AG09319 (cell line): Measurements from ENCODE around the gene EFNB3.

Experiments used
- DNase-seq: peaks from one replicate; pipeline ENCODE4 v3.0.0-alpha.2; 2010; ENCODE audit warnings: low read depth; ENCODE audit errors: extremely low read depth
- CTCF ChIP-seq: IDR thresholded peaks from 2 replicates; pipeline ENCODE4 v1.5.1; 2011; ENCODE audit warnings: low read depth, mild to moderate bottlenecking, inconsistent platforms, low read length, moderate library complexity

Gene EFNB3

GRCh38 chr17:7687072-7687907 is 17.7 kb upstream of the EFNB3 start, which contains the start of gene TP53:
TP53 (minus strand) TSS chr17:7687490; CDS start chr17:7676594, 10,896 bp downstream.
- peak; percentile 84 for DNase-seq
- peak; percentile 6; the same call in 1 of the 2 replicates for TF ChIP-seq CTCF

GRCh38 chr17:7687908-7688807 is 16.8 kb upstream of the EFNB3 start, which contains the start of gene WRAP53:
WRAP53 (plus strand) TSS chr17:7688477; CDS start chr17:7688649, 172 bp downstream.
- no peak; the same call in none of the 2 replicates for TF ChIP-seq CTCF
- DNase-seq = peak; percentile 98

GRCh38 chr17:7688808-7689316 is 16.1 kb upstream of the EFNB3 start:
- DNase-seq = no peak
- TF ChIP-seq CTCF = no peak

- no peak for DNase-seq
- no peak for TF ChIP-seq CTCF
These were observed 9.4 kb upstream of the EFNB3 start for GRCh38 chr17:7695586-7695985.

- no peak for TF ChIP-seq CTCF
- no peak for DNase-seq
These were observed 7.0 kb upstream of the EFNB3 start for GRCh38 chr17:7697828-7698588.

GRCh38 chr17:7700510-7700909 is 4.5 kb upstream of the EFNB3 start:
- no peak for TF ChIP-seq CTCF
- no peak for DNase-seq
